Measurements from ENCODE around the gene KCNQ1OT1.

GRCh38 chr11:2582946-2583604 is 116.7 kb downstream of the KCNQ1OT1 start:
- no peak for TF ChIP-seq EZH2phosphoT487 (IDR thresholded peaks at IDR 0.05; ENCODE audit: low read depth)
- no peak for TF ChIP-seq CTCF (IDR thresholded peaks at IDR 0.05; ENCODE audit: low read depth, low read length)

Measured in OCI-LY3 (cell line).